Kidney epithelial cell (primary cell): Measurements from ENCODE around the gene SV2B. TPM values are rescaled to one million over a fixed set of nuclear protein-coding genes. Genes with fewer than 3 reads are reported as not detected.

Source experiments
- DNase-seq: peaks from one replicate; pipeline ENCODE4 v3.0.0-alpha.2; 2010; ENCODE audit warnings: low read depth
- H3K27me3 ChIP-seq: 2 replicates; pipeline ENCODE4 v1.6.0; 2011; ENCODE audit warnings: low read length; ENCODE audit not compliant: control insufficient read depth, insufficient read depth
- H3K36me3 ChIP-seq: 2 replicates; pipeline ENCODE4 v1.5.1; 2011; ENCODE audit warnings: low read length; ENCODE audit not compliant: control insufficient read depth, insufficient read depth
- H3K4me3 ChIP-seq: 2 replicates; pipeline ENCODE4 v1.5.1; 2011; ENCODE audit warnings: low read depth, mild to moderate bottlenecking, control low read depth, low read length
- CTCF ChIP-seq: IDR thresholded peaks from 2 replicates; pipeline ENCODE4 v1.5.1; 2011; ENCODE audit warnings: mild to moderate bottlenecking, moderate library complexity, low read length, control low read depth, inconsistent platforms; ENCODE audit not compliant: insufficient read depth, poor library complexity, severe bottlenecking
- total RNA-seq: library from RNA; depleted of rRNA; stranded (reverse); fragments of >200 nt; gene quantifications from 2 replicates; pipeline ENCODE4 v1.2.3, GENCODE V29; 2015

Gene SV2B
- total RNA-seq, 1 donor from 2014 or later, result 1.8 TPM

- Histone ChIP-seq H3K27me3 (no peaks in the 10 kb centered on the region), H3K4me3 (no peak overlapping the region), H3K36me3 (no peaks in the 10 kb centered on the region)
- DNase-seq, result no peak
- no peak for TF ChIP-seq CTCF
Measured at GRCh38 chr15:91261345-91261744, 161.3 kb downstream of the SV2B start.

DNA sequence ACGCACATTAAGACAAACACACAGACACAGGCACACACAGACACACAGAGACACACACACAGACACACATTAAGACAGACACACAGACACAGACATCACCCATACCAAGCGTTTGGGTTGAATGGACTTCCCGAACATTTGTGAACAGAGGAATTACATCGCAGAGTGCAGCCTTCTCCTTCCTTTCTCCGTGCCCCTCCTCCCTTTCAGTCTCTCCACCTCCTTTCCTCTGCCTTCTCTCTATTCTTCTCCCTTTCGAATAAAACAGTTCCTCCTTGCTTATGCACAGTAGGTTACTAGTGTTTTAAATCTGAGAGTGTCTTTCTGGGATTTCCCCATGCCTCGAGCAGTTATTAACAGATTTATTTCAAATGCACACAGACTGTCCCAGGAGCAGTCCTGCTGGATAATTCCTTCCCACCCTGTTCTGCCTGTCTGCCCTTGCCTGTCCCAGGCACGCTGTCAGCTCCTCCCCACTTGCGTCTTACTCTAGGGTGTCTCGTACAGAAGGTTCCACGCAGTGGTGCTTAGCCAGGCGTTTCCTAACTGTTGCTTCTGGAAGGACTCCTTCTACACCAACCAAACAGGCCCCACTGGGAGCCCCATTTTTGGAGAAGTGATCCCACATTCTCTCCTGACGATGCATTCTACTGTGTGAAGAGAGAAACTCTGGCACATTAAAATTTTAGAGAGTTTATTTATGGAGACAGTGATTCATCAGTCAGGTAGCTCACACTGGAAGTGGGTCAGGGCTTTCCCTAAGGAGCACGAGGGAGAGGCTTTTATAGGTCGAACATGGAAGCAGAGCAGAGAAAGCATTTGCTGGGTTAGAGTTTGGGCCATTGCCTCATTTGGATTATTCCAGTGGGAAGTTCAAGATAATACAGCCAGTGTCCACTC, 163.8 kb downstream of the SV2B start:
- H3K36me3 ChIP-seq, result no peaks in the 10 kb centered on the region
- DNase-seq, result peak; percentile 16
- no peaks in the 10 kb centered on the region for H3K27me3 ChIP-seq
- no peak for TF ChIP-seq CTCF
- H3K4me3 ChIP-seq, result no peak overlapping the region

- Histone ChIP-seq H3K27me3 (no peaks in the 10 kb centered on the region), H3K36me3 (no peaks in the 10 kb centered on the region), H3K4me3 (no peak overlapping the region)
- no peak for TF ChIP-seq CTCF
- no peak for DNase-seq
Measured at GRCh38 chr15:91264651-91265351, 164.7 kb downstream of the SV2B start.

DNA sequence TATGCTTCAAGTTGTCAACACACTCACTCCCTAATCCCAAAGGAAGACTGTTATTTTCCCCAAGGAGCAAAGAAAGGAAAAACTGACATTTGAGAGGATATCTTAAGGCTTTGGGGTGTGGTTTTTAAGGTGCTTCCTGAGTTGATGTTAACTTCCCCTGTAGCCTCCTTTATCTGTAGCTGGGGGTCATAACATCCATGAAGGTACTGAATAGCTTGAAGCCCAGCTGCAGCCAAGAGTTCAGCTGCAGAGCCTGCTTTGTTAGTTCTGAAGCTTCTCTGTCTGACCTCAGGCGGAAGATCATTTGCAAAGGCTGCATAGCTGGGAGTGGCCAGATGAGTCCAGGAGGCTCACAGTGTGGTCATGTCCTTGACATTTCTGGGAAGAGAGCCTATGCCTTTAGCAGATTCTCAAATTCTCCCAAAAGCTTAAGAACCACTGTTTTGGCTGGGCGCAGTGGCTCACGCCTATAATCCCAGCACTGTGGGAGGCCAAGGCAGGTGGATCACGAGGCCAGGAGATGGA, 165.4 kb downstream of the SV2B start:
- Histone ChIP-seq H3K36me3 (no peaks in the 10 kb centered on the region), H3K4me3 (no peak overlapping the region), H3K27me3 (no peaks in the 10 kb centered on the region)
- no peak for TF ChIP-seq CTCF
- no peak for DNase-seq

GRCh38 chr15:91268510-91268909, 168.5 kb downstream of the SV2B start:
- H3K27me3 ChIP-seq, result peaks cover 3% of the 10 kb centered on the region
- no peaks in the 10 kb centered on the region for H3K36me3 ChIP-seq
- peak; percentile 34 for TF ChIP-seq CTCF
- H3K4me3 ChIP-seq, result no peak overlapping the region
- DNase-seq, result no peak
